Neural cell (in vitro differentiated cells): ENCODE results near the gene DYNC2LI1.

Source experiments
- POLR2AphosphoS5 ChIP-seq: IDR thresholded peaks from 2 replicates; pipeline ENCODE4 v1.6.1; 2012
- SMC3 ChIP-seq: fragments of 450-650 bp; conservative IDR thresholded peaks from 2 replicates; pipeline ENCODE4 v1.6.1; 2014; ENCODE audit warnings: antibody characterized with exemption, mild to moderate bottlenecking, moderate library complexity; ENCODE audit not compliant: poor library complexity
- TAF1 ChIP-seq: IDR thresholded peaks from 2 replicates; pipeline ENCODE4 v1.6.1; 2012; ENCODE audit warnings: low read depth
- TF ChIP-seq, protein P1 (sequence below): IDR thresholded peaks from 2 replicates; pipeline ENCODE4 v1.6.1; 2012; ENCODE audit warnings: borderline replicate concordance
- TF ChIP-seq, protein P2 (sequence below): fragments of 450-650 bp; IDR thresholded peaks from 2 replicates; pipeline ENCODE4 v1.5.1; 2014; ENCODE audit warnings: antibody characterized with exemption, mild to moderate bottlenecking, moderate library complexity; ENCODE audit not compliant: poor library complexity, severe bottlenecking

DNA sequence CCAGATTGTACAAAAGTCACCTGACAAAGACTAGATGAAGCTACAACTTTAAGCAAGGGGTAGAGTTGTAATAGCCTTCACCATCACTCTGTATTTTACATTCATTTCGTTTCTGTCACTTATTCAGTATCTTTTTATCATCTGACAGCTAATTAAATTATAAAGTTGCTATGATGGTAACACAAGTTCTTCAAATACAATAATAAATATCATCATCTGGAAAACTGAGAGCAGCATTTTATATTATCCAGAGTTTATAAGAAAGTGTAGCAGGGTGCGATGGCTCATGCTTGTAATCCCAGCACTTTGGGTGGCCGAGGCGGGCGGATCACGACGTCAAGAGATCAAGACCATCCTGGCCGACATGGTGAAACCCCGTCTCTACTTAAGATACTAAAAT is 21.1 kb downstream of the DYNC2LI1 start:
- TF ChIP-seq, protein P1, sequence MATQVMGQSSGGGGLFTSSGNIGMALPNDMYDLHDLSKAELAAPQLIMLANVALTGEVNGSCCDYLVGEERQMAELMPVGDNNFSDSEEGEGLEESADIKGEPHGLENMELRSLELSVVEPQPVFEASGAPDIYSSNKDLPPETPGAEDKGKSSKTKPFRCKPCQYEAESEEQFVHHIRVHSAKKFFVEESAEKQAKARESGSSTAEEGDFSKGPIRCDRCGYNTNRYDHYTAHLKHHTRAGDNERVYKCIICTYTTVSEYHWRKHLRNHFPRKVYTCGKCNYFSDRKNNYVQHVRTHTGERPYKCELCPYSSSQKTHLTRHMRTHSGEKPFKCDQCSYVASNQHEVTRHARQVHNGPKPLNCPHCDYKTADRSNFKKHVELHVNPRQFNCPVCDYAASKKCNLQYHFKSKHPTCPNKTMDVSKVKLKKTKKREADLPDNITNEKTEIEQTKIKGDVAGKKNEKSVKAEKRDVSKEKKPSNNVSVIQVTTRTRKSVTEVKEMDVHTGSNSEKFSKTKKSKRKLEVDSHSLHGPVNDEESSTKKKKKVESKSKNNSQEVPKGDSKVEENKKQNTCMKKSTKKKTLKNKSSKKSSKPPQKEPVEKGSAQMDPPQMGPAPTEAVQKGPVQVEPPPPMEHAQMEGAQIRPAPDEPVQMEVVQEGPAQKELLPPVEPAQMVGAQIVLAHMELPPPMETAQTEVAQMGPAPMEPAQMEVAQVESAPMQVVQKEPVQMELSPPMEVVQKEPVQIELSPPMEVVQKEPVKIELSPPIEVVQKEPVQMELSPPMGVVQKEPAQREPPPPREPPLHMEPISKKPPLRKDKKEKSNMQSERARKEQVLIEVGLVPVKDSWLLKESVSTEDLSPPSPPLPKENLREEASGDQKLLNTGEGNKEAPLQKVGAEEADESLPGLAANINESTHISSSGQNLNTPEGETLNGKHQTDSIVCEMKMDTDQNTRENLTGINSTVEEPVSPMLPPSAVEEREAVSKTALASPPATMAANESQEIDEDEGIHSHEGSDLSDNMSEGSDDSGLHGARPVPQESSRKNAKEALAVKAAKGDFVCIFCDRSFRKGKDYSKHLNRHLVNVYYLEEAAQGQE = no peak
- TF ChIP-seq, protein P2, sequence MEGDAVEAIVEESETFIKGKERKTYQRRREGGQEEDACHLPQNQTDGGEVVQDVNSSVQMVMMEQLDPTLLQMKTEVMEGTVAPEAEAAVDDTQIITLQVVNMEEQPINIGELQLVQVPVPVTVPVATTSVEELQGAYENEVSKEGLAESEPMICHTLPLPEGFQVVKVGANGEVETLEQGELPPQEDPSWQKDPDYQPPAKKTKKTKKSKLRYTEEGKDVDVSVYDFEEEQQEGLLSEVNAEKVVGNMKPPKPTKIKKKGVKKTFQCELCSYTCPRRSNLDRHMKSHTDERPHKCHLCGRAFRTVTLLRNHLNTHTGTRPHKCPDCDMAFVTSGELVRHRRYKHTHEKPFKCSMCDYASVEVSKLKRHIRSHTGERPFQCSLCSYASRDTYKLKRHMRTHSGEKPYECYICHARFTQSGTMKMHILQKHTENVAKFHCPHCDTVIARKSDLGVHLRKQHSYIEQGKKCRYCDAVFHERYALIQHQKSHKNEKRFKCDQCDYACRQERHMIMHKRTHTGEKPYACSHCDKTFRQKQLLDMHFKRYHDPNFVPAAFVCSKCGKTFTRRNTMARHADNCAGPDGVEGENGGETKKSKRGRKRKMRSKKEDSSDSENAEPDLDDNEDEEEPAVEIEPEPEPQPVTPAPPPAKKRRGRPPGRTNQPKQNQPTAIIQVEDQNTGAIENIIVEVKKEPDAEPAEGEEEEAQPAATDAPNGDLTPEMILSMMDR = no peak
- TF ChIP-seq TAF1 = no peak
- no peak for TF ChIP-seq SMC3
- no peak for TF ChIP-seq POLR2AphosphoS5
